Germinal center (tissue), 1 donor: ENCODE results near the gene ARHGEF5.
"Not testable (repeated sequence)": the region's sequence is repeated elsewhere in the genome, so short reads cannot be mapped to it uniquely, and the experiment has no call there.

Experiments
- DNase-seq: peaks from one replicate; pipeline ENCODE4 v3.0.0; 2012; ENCODE audit warnings: mixed read lengths, low spot score

ARHGEF5 gene

DNA sequence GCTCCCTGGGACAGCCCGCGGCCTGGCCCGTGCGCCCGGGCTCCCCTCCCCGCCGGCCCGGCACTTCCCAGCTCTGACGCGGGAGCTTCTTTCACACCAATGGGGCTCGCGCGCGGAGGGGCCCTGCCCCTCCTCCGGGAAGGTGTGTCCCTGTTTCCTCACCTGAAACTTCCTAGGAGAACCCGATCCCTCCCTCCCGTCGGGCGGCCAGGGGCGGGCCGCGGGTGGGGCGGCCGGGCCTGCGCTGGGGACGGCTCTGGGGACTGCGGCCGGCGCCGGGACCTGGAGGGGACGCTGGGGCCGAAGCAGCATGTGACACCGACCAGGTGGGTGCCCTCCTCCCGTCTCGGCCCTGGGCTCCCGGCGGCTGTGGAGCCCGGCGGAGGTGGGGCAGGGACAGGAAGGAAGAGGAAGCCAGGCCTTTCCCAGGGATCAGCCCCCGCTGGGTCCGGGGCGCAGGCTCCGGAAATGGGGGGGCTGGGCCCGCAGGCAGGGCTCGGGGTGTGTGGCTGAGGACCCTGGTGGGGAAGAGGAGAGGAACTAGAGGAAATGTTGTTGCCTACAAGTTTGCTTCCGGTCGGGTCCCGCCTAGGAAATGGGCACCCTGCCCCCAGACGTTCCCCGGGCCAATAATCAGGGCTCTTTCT is at the start of gene ARHGEF5:
Gene ARHGEF5, plus strand, starts transcription at position 227 of the 647 bp plus-strand sequence. CDS start 7,268 bp downstream, outside the sequence.
- DNase-seq: not testable (repeated sequence)

DNA sequence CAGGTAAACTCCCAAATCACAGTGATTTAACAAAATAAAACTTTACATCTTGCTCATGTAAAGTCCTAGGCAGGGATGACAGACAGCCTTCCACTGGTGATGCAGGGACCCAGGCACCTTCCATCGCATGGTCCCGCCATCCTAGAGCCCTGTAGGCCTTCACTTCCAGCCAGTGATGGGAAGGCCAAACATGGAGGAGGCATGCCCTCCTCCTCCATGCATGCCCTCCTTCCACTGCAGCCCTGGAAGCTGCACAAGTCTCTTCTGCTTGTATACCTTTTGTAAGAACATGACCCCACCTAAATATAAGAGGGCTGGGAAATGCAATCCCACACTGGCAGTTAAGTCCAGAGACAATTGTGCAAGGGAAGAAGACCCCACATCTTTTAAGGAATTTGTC is 45.5 kb upstream of the ARHGEF5 start:
- DNase-seq: not testable (repeated sequence)

DNA sequence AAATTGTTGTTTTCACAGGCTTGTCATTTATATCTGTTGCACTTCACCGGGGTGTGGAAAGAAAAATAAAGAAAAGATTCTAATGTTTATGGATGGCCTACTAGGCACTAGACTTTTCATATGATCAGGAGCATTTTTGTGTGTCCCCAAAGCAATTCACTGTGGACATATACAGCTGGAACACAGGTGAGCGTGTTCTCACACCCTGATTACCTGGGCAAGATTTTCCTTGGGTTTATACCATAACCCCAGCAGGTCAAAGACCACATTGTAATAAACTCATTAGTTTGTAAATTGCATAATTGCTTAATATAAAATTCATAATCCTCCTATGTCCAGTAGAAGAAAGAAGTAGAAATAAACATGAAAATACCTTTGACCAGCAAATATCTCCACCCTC is 44.0 kb upstream of the ARHGEF5 start:
- not testable (repeated sequence) for DNase-seq

DNA sequence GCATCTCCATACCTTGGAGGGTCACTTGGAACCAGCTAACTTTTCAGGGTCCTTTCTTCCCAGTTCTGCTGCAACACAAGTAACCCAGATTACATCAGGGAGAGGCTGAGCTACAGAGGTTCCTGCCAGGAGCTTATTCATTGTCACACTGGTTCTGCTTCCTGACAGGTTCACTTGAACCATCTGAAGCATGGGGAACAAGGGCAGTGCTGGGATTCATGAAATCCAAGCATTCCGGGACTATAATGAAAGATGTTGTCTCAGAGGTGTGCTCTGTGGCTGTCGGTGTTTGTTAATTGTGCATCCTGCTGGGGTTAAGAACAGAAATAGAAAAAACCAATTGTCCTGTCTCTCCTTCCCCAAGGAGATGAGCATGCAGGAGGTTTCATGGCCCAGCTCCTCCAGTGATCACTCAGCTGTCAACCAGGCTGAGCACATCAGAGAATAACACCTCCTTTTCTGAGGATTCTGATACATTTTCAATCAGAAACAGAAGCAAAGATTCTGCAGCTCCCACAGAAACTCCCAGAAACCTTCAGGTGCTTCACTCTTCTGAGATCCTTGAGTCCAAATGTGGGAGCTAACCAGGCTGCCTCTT is 43.2 kb upstream of the ARHGEF5 start, which contains the start of gene OR2A1:
Gene OR2A1, plus strand, starts transcription at position 548 of the 598 bp plus-strand sequence. CDS start 5,706 bp downstream, outside the sequence.
- not testable (repeated sequence) for DNase-seq

DNA sequence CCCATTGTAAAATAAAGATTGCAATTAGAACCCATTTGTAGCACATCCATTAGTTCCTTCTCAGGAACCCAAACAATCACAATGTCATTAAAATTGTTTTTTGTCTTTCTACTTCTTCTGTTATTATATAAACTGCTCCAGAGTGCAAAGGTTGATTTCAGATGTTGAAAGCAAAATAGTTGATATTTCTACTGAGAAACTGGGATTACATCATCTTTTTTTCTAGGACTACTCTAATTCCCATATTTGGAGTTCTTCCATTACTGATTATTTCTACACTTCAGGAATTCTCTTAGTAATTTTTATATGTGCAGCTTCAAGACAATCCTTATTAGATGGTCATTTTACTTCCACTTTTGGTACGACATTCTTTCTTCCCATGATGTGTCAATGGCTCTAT is 37.7 kb upstream of the ARHGEF5 start:
- not testable (repeated sequence) for DNase-seq

DNA sequence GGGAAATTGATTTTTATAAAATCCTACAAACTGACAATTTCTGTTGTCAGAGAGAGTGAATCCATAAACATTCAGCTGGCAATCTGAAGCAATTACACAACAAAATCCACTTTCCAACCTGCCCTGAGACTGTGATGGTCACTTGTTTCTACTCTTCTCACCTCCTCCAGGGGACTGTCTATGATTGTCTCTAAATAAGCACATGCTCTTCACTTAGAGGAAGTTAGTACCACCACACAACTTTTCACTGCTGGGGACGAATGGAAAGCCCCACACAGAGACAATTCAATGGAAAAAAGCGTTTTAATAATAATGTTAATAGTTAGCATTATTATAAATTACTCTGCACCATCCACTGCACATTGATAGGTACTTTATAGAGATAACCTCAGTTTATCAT is 35.7 kb upstream of the ARHGEF5 start:
- DNase-seq: not testable (repeated sequence)

DNA sequence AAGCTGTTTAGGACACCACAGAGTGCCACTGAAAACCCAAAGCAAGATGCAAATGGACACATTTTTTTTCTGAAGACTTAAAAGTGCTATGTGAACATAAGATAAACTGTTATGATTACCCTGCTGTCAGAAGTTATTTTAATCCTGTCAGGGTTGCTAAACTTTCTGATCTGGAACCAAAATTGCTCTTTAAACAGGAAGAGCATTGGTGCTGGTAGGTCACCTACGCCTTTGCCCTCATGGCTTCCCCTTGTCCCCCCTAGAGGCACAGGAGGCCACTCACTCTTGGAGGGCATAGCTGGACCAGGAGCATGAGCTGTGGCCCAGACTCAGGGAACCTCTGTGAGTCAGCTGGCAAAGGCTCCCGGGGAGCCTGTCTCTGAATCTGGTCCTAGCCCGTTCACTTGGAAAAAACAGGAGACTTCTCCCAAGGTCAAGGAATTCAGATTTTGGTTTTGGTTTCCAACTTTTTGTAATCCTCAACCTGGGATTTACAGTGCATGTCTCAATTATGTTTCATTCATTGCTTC is 33.5 kb upstream of the ARHGEF5 start:
- DNase-seq: not testable (repeated sequence)

DNA sequence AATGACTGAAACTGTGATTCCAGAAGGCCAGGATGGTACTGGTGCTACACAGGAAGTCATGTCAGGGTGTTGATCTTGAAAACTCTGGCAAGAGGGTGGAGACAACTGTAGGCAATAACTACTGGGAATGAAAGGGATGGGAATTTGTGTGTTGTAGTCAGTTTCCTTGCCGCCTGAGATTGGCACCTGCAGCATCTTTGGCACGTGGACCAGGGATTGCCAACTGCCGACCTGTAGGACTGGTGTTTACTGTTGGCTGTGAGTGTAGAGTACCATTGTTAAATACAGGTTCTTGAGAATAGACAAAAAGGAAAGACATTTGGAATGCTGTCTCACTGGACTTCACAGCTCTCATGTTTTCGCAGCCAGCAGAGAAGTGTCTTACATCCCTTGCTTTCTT is 31.8 kb upstream of the ARHGEF5 start:
- DNase-seq: not testable (repeated sequence)

DNA sequence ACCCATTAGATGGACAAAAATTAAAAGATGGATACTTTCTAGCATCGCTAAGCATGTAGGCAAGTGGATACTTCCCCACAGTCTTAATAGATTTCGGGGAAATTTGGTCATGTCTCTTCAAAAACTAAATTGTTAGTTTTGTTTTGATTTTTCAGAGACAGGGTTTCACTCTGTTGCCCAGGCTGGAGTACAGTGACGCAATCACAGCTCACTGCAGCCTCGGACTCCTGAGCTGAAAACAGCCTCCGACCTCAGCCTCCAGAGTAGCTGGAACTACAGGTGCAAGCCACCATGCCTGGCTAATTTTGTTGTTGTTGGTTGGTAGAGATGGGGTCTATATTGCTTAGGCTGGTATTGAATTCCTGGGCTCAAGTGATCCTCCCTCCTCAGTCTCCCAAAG is 29.3 kb upstream of the ARHGEF5 start:
- not testable (repeated sequence) for DNase-seq

DNA sequence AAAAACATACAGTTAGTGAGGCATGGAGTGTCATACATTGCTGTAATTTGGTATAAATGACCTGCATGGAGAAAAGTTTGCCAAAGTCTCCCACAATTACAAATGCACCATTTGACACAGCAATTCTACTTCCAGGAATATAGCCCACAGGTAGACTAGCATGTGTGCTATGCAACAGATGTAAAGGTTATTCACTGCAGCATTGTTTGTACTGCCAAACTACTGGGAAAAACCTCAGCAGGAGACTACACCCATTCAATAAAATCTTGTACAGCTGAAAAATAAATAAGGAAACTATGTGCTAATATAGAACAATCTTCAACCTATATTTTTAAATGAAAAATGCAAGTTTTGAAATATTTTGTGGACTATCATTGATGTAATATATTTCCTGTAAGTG is 25.2 kb upstream of the ARHGEF5 start:
- DNase-seq: not testable (repeated sequence)

DNA sequence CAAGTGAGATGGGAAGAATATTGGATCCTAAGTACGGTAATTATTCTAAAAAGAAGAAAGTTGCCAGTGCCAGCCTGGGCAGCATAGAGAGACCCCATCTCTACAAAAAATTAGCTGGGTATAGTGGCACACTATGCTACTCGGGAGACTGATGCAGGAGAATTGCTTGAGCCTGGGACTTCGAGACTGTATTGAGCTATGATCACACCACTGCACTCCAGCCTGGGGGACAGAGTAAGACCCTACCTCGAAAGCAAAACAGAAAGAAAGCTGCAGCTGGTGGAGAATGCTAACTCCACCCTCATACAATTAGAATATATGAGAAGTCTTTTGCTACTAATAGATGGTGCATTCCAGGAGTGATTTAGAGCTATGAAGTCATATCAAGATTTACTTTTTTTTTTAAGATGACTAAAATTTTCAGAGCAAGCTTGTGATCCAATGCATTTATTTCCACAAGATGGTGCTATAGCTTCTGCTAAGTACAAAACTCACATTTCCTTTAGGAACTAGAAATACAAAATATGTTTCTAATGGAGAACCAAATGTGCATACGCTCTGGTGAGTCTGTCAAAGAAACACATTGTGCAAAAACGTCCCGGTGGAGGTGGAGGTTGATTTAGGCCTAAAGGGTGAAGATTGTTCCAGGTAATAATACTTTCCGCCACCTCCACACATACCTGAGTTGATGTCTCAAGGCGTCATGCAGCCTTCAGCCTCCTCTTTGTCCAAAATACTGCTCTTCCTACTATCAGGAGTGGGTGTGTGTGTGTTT is 23.8 kb upstream of the ARHGEF5 start:
- DNase-seq: not testable (repeated sequence)

DNA sequence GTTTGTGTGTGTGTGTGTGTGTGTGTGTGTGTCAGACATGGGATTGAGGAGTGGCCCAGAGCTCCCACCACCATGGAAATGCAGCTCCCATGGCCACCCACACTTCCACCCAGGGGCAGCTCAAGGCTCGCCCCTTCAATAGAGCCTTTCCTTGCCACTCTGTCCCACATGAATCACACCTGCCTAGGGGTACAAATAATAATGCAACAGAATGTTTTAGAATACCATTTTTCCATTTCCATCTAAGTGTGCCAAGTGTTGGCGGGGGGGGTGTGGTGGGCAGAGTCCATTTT is 23.3 kb upstream of the ARHGEF5 start:
- not testable (repeated sequence) for DNase-seq

DNA sequence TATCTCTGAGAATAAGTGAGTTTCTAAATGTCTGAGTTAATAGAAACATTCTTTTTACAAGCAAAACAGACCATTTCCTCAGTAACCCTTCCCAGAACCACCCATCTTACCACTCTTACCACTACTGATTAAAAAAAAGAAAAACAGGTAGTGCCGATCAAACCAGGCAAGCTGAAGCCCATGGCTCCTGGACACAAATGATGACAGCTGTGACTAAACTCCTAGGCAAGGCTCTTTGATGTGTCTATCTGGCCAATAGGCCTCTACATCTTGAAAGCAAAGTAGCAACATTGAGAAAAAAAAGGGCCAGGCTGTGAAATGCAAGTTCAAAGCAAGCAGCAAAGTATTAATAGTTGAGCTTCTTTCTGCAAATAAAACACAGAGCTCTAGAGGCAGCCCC is 6.6 kb upstream of the ARHGEF5 start:
- not testable (repeated sequence) for DNase-seq

DNA sequence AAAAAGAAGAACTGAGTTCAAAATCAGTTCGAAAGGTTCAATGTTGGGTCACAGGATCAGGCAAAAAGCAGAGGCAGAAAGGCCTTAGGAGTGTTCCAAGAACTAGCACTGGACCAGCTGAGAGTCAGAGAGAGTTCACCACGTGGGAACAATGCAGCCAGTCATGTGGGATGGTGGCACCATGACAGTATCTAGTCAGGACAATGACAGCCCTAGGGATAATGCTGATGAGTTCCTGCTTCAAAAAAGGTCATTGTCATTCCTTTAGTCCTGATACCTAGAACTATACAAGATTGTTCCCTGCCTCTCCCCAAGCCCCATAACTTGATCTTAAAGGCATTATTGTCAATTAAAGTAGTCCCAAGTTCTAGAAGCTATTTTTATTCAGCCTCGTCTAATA is 3.5 kb upstream of the ARHGEF5 start:
- not testable (repeated sequence) for DNase-seq

DNA sequence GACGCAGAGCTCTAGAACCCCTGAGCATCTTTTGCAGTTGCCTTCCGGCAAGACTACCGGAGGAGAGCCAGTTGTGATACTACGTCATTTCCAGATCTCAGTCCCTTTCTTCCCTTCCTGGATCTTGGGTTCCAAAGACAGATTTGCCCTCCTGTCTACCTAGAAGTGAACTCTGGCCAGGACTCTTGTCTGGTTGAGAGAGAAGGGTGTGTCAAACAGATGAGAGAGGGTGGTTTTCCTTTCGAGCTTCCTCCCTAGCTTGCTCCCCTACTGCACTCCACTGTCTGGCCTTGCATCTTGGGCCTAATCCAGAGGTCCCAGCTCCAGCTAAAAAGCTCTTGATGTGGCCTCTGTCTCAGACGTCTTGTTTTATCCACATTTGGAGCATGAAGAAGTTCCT is 983 bp downstream of the ARHGEF5 start:
- not testable (repeated sequence) for DNase-seq

DNA sequence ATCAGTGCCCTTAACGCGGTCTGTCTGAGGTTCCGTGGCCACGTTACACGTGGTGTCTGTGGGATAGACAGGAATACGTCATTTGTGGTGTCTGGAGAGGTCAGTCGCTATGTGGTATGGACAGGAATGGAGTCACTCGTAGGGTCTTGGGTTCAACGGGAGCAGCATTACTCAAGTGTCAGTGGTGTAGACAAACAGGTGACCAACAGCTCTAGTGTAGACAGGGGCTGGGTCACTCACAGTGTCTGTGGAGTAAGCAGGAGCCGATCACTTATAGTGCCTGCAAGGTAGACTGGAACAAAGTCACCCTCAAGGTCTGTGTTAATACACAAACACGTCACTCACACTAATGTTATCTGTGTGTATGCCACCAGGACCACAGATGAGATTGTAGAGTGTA is 1.7 kb downstream of the ARHGEF5 start:
- not testable (repeated sequence) for DNase-seq

DNA sequence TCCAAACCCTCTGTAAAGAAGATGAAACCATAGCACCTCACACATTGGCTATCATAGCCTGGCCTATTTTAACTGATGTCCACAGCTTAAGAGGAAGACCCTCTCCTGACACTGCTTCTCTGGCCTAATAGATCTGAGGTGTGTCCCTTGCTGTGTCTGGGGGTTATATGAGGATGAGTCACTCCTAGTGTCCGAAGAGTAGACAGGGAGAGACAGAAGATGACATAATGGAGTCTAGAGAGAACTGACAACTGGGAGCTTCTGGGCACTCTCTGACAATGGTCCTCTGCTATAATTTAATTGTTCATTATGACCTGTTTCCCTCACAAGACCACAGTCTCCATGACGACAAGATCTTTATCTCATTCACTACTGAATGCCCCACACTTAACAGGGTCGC is 6.9 kb downstream of the ARHGEF5 start:
- DNase-seq: not testable (repeated sequence)

DNA sequence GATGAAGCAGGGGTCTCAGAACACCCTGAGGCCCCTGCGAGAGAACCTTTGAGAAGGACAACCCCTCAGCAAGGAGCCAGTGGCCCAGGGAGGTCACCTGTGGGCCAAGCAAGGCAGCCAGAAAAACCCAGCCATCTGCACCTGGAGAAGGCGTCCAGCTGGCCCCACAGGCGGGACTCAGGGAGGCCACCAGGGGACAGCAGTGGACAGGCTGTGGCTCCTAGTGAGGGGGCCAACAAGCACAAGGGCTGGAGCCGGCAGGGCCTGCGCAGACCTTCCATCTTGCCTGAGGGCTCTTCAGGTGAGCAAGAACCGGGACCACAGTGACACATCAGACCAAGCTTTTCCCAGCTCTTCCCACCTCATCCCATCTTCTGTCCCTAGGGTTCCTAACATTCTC is 10.3 kb downstream of the ARHGEF5 start:
- DNase-seq: not testable (repeated sequence)

DNA sequence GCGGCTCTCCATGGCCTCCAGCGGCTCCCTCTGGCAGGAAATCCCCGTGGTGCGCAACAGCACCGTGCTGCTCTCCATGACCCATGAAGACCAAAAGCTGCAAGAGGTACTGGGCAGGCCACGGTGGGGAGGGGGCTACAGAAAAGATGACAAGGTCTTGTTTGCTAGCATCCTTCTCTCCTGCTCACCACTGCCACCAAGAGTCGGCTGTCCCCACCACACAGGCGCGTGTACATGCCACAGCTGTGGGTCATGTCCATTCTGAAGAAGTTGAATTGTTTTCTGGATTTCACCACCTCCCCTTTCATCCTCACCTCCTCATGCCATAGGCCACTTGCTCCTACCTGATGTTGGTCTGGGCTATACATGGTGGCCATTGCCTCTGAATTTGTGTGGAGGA is 12.0 kb downstream of the ARHGEF5 start:
- not testable (repeated sequence) for DNase-seq

DNA sequence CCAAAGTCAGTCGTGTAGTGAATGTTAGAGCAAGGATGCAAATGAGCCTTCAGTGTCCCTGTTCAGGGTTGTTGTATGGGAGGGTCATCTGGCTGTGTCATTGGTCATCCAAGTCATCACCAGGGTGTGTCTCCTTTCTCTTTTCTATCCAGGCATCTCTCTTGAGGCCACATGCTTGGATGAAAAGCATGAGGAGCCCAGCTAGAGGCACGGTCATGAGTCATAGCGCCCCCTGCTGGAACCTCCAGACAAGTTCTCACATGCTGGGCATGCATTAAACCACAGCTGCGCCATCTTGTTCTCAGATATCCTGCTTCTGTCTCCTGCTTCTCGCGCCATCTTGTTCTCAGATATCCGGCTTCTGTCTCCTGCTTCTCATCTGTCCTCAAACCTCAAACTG is 14.0 kb downstream of the ARHGEF5 start:
- not testable (repeated sequence) for DNase-seq

DNA sequence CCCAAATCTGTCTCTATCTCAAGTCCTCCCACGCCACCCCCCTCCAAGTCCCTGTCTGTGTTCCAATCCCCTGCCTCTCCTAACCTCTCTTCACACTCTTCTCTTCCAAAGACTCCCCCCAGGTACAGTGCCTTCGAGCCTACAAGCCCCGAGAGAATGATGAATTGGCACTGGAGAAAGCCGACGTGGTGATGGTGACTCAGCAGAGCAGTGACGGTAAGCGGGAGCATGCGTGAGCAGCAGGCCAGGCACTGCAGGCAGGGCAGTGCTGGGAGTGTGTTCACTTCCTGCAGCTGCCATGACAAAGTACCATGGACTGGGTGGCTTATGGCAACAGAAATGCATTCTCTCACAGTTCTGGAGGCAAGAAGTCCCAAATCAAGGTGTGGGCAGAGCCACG is 23.4 kb downstream of the ARHGEF5 start:
- no peak for DNase-seq

DNA sequence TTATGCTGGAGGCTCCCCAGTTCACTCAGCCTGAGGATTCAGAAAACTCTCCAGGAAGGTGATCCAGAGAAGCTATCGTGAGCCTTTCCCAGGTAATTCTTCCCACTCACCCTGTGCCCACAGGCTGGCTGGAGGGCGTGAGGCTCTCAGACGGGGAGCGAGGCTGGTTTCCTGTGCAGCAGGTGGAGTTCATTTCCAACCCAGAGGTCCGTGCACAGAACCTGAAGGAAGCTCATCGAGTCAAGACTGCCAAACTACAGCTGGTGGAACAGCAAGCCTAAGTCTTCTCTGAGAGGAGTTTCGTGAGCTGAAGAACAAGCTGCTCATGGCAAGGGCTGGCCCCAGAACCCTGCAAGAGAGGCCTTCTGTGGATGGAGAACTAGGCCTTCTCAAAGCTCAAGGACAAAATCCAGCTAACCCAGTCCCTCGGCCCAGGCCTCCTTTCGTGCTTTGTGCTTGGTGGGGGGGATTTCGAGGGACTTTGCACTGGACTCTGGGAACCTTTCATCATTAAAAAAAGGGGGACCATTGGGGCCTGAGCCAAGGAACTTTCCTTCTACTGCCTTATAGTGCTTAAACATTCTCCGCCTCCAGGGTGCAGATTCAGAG is 24.7 kb downstream of the ARHGEF5 start:
- no peak for DNase-seq
